Measurements from ENCODE around the gene FAT4.

- TF ChIP-seq CTCF (IDR thresholded peaks at IDR 0.05) (peak in 5 of 7 experiments; percentile 70 to 85 (median 82)), POLR2AphosphoS5 (IDR thresholded peaks at IDR 0.05) (no peak), POLR2A (IDR thresholded peaks at IDR 0.05) (no peak), EP300 (IDR thresholded peaks at IDR 0.05) (no peak)
Observed at GRCh38 chr4:125313497-125313896, 1.3 kb upstream of the FAT4 start.
